Measurements from ENCODE around the gene MAP4K1.
"Not testable (repeated sequence)": the region's sequence is repeated elsewhere in the genome, so short reads cannot be mapped to it uniquely, and the experiment has no call there.

Gene MAP4K1

DNA sequence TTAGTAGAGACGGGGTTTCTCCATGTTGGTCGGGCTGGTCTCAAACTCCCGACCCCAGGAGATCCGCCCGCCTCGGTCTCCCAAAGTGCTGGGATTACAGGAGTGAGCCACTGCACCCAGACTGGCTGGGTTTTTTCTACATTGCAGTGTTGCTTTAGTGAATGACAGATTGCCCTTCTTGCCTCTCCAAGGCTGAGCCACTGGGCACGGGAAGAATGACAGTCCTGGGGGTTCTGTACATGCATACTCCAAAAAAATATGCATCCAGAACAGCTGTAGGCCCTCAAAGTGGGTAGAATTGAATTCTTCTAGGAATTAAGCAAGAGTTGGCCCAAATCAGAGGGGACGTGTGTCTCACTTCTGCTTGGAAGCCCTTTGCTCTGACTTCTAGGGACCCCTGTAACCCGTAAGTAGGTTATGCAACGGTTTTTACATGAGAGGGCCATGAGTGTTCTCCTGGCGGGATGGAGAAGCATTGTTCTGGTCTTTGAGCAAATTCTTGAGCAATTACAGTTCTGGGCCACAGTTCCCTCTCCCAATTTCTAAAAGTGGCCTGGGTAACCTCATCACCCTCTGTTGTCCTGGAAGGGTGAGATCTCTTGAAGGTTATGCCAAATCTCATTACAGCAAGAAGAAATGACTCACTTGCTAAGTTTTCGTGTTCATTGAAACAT is 33.3 kb upstream of the MAP4K1 start:
- peak; percentile 83 for DNase-seq (ENCODE audit: low read depth)

DNA sequence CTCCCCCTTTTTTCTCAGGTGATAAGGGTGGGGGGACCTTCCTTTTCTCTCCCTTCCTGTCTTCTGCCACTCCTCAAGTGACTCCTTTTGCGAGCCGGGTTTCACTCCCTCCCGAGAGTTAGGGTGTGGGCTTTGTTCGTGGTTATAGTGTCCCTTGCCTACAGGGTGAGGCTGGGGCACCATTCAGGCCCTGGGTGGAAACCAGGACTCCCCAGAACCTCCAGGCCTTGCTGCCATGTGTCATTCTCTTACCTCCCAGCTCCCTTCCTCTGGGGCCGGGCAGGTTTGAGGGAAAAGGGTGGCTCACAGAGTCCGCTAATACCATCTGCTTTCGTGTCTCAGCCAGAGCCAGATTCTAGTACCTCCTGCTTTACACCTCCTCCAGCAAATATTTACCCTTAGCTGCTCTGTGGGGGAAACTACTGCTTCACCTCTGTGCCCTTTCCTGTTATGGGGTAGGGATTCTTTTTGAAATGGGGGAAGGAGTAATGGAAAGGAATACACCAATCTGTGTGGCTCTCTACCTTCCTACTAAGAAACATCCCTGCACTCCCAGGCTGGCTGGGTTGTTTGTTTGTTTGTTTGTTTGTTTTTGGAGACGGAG is 32.5 kb upstream of the MAP4K1 start:
- no peak for DNase-seq (ENCODE audit: low read depth)

DNA sequence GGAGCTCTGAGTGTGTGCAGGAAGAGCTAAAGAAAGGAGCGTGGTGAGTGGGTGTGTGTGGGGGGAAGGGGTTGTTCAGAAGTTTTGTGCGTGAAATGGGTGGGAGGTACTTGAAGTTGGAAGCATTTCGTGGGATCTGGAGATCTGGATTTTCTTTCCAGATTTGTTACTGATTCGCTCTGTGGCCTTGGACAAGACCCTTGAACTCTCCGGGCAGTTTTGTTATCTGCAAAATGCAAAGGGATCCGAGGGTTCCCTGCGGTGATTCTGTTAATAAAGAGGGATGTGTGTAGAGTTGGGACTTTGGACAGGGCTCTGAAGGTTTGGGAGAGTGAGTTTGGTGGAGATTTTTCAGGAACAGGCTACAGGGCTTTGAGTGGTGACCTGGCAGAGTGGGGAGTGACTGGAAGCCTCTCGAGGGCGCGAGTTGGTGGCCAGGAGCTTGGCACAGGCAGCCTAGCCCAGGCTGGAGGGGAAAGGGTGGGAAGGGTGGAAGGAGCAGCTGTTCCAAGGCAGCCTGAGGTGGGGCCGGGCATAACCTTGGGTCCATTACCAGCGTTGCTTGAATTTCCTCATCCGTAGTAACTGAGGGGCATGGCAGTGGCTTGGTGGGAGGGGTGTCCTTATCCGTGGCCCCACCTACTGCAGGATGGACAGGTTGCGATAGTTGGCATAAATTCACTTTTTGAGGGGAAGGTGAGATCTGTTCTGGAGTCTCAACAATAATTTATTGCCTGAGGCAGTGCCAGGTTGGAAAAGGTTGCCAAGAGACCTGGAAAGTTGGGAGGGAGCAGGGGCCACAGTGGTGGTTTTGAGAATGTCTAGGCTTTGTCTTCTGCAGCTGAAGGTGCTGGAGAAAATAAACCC is 31.8 kb upstream of the MAP4K1 start:
- DNase-seq (ENCODE audit: low read depth) = no peak

DNA sequence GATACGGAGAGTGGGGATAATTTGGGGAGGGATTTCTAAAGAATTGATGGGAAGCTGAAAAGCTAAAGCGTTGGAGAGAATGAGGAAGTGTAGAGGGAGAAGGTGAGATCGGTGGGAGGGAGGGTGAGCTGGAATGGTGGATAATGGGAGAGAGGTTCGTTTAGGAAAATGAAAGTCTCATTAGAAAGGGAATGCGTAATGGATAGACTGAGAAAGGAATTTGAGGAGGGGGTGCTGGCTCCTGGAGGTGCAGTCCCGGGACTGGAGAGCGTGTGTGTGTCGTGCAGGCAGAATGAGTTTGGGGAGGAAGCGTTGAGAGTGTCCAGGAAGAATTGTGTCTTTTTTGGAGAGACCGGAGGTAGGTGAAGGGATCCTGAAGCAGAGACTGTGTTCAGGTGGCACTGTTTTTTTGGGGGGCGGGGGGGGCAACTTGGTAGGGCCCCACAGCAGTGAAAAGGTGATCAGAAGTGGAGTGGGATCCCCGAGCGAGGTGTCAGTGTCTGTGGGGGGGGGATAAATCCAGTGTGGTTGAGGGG is 31.1 kb upstream of the MAP4K1 start:
- no peak for DNase-seq (ENCODE audit: low read depth)

DNA sequence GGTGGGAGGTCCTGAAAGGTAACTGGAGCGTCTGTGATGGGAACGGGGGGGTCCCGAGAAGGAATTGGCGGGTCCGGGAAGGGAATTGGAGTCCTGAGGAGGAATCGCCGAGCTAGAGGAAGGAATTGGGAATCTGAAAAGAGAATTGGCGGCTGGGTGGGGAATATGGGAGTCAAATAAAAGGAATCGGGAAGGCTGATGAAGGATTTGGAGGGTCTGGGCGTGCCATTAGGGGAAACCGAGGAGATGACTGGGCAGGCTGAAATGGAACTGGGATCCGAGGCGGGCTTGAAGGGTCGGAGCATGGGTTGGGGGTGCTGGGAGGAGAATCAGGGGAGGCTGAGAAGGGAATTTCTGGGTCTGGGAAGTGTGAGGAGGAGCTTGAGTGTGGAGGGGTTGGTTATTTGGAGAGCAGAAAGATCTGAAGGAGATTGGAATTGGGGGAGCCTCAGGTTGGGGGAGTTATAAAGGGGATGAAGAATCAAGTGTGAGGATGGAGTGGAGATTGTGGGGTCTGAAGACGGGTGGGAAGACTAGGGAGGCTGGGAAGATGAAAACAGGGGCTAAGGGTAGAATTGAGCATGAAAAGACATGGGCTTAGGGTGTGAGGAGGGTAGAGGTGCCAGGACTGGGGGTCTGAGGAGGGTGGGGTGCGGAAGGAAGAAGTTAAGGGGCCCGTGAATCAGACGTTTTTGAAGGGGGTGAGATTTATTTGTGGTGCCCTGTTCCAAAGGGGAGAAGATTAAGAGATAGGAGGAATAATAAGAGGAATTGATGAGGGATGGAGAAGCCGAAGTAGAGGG is 30.4 kb upstream of the MAP4K1 start:
- DNase-seq (ENCODE audit: low read depth) = no peak

DNA sequence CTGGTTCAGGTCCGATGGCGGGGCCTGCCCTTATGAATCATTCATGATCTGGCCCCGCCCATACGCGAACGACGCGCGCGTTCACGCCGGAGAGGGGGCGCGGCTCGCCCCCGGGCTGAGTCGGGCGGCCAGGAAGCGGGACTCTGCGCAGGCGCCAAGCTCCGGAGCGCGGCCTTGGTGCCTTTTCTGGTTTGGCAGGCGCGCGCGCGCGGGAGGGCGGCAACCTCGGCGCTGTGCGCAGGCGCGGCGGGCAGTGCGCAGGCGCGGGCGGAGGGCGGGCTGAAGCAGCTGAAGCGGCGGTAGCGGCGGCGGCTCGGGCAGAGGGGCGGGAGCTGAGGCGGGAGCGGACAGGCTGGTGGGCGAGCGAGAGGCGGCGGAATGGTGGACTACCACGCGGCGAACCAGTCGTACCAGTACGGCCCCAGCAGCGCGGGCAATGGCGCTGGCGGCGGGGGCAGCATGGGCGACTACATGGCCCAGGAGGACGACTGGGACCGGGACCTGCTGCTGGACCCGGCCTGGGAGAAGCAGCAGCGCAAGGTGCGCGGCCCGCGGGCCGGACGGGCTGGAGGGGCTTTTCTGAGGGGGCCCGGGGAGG is 29.7 kb upstream of the MAP4K1 start, which contains the start of gene ACTN4:
Gene ACTN4, plus strand, starts transcription at position 282 of the 598 bp plus-strand sequence. Its CDS starts 97 bp downstream, at position 379.
- DNase-seq (ENCODE audit: low read depth) = peak; percentile 90

DNA sequence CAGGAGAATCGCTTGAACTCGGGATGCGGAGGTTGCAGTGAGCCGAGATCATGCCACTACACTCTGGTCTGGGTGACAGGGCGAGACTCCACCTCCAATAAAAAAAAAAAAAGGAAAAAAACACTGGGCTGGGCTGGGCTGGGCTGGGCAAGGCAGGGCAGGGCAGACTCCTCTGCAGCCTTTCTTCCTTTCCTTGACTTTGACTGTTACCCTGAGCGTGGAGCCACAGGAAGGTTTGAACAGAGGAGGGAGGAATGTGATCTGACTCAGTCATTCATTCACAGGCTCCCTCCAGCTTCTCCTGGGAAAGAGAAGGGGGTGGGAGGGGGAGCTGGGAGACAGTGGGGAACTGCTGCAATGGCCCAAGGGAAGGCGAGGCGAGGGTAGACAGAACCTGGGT is 27.0 kb upstream of the MAP4K1 start:
- no peak for DNase-seq (ENCODE audit: low read depth)

DNA sequence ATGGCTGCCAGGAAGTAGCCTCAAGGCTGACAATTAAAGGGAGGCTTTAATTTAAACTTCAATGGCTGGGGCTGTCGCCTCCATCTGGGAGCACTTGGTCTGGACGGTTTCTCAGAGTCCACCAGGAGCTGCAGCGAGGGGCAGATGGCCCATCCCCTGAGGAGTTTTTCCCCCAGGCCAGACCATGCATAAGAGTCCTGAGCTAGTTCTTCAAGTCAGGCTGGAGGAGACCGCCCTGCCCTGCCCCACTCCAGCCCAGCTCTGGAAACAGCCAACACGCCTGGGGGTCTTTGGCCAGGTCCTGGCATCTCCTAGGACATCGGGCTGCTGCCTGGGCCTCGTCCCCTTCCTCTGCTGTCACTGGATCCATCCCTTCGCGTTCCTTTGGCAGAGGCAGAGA is 24.4 kb upstream of the MAP4K1 start:
- DNase-seq (ENCODE audit: low read depth) = no peak

DNA sequence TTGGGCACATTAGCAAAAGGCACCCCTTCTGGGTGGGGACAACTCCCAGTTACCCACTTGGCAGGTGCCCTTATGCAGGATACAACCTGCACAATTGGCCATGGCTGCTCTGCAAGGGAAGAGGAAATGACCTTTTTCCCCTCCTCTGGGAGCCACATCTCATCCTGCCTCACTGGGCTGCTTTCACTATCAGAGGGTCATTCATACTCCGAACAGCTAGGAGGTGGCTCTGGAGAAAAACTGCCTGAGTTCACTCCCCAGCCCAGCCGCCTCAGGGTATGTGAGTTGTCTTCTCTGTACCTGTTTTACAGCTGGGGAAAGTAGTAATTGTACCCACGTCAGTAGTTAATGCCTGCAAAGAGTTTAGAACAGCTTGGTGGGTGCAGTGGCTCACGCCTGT is 22.6 kb upstream of the MAP4K1 start:
- no peak for DNase-seq (ENCODE audit: low read depth)

DNA sequence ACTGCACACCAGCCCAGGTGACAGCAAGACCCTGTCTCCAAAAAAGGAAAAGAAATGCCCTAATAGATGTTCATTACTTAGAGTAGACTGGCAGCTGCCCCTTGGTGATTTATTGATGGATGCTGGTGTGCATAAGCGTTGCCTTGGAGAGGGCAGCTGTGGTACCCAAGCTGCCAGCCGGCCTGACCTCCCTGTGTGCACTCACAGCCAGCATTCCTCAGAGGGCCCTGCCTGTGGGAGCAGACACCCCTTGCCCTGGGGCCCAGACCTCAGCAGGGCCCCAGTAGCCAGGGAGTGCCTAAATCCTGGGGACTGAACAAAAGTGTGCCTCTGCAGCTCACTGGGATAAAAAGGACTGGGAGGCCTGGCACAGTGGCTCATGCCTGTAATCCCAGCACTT is 21.9 kb upstream of the MAP4K1 start:
- no peak for DNase-seq (ENCODE audit: low read depth)

DNA sequence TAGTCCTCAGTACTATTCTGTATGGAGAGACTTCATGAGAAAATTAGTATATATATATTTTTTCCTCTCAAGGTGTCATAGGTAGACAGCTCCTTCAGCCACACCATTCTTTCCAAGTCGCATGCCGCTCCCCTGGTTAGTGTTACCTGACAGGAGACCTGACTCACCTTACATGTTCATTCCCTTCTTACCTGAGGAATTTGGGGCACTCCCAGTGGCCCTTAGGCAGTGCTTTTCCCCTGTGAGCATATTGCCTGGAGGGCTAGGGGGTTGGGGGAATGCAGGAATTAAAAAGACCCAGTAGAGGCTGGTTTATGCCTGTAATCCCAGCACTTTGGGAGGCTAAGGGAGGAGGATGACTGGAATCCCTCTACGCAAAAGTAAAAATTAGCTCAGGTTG is 20.7 kb upstream of the MAP4K1 start:
- DNase-seq (ENCODE audit: low read depth) = no peak

DNA sequence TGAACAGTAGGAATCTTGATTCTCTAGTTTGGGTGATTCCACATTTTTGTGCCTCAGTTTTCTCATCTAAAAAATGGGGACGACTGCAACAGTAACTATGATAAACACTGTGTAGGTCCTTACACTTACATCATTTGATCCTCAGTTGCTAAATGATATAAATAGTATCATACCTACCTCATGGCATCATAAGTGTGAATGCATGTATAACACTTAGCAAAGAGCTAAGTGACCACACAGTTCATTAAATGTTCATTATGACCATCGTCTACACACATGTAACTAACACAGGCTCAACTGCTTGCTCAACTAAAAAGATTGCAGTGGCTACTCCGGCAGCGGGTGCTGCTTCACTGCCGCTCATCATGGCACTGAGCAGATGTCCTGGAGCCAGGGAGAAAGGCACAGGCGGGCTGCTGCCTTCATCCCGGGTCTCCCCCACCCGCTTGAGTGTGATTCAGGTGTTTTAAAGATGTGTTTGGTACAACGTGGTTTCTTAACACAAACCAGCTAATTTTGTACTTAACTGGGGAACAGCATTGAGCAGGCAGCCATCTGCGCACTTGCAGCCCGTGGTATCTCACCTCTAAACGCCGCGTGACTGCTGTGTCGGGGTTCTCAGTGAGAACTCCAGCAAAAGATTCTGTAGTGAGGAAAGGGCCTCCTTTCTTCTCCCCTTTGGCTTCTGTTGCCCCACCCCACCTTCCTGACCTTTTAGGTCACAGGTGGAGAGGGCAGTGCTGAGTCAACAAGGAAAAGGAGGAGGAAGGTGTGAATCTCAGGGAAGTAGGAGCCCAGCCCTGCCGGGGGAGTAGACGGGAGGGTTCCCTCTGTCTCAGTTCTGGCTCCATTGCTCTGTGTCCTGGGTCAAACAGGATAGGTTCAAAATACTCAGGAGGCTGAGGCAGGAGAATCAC is 18.0 kb upstream of the MAP4K1 start:
- DNase-seq (ENCODE audit: low read depth) = no peak

DNA sequence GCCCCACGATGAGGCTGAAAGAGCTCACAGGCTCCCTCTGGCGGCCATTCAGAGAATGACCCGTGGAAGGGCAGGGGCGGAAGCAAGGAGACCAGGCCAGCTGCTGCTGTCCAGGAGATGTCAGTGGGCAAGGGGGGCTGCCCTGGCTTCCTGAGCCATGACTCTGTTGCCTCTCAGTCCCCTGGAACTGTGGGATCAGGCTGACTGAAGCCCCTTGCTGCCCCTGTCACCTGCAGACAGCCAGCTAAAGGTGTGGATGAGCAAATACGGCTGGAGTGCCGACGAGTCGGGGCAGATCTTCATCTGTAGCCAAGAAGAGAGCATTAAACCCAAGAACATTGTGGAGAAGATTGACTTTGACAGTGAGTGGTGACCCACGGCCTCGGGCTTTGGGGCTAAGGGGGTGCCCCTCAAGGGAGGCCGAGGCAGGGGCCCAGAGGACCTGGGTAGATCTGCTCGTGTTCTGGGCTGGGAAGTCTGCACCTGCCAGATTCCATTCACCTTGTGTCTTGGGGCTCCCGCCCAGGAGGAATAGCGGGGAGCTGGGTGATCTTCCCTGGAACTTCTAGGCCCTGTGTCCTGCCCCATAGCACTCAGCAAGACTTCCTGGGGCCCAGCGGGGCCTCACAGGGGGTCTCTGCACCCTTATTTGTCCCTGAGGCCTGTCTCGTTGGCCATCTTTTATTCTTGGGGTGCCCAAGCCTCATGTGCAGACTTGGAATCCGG is 17.2 kb upstream of the MAP4K1 start:
- no peak for DNase-seq (ENCODE audit: low read depth)

DNA sequence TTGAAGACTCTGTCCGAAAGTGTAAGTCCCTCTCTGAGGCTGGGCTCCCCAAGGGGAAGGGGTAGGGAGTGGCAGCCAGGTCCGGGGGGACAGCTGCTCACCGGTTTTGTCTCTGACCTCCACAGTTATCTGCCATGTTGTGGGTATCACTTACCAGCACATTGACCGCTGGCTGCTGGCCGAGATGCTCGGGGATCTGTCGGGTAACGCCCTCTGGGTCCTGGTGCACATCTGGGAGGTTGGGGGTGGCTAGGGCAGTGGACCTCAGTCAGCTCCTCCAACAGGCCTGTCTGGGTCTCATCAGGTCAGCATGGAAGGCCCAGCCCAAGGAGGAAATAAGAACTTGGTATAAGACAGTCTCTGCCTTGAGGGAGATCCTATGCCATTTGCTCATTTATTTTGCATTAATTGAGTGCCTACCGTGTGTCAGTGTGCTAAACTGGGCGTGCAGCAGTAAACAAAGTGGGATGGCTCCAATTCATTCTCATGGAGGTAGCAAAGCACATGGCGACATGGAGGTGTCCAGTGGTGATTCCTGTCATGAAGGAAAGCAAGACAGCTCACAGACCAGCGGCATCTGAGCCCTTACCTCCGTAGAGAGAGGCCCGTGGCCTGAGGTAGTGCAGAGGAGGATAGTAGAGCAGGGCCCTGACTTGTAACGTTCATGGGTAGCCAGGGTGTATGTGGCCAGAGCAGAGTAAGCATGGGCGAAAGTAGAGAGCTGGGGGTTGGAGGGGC is 14.9 kb upstream of the MAP4K1 start:
- no peak for DNase-seq (ENCODE audit: low read depth)

DNA sequence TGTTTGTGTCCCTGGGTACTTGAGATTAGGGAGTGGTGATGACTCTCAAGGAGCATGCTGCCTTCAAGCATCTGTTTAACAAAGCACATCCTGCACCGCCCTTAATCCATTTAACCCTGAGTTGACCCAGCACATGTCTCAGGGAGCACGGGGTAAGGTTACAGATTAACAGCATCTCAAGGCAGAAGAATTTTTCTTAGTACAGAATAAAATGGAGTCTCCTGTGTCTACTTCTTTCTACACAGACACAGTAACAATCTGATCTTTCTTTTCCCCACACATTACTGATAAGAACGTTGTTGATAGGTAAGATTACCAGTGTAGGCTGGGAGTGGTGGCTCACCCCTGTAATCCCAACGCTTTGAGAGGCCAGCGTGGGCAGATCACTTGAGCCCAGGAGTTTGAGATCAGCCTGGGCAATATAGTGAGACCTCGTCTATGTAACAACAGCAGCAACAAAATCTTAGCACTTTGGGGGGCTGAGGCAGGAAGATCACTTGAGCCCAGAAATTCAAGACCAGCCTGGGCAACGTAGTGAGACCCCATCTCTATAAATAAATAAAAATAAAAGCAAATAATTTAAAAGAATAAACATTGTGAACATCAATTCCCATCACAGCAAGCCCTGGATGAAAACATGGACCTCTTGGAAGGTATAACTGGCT is 14.2 kb upstream of the MAP4K1 start:
- DNase-seq (ENCODE audit: low read depth) = not testable (repeated sequence)

DNA sequence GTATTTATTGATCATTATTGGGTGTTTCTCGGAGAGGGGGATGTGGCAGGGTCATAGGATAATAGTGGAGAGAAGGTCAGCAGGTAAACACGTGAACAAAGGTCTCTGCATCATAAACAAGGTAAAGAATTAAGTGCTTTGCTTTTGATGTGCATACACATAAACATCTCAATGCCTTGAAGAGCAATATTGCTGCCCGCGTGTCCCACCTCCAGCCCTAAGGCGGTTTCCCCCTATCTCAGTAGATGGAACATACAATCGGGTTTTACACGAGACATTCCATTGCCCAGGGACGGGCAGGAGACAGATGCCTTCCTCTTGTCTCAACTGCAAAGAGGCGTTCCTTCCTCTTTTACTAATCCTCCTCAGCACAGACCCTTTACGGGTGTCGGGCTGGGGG is 13.5 kb upstream of the MAP4K1 start:
- not testable (repeated sequence) for DNase-seq (ENCODE audit: low read depth)

DNA sequence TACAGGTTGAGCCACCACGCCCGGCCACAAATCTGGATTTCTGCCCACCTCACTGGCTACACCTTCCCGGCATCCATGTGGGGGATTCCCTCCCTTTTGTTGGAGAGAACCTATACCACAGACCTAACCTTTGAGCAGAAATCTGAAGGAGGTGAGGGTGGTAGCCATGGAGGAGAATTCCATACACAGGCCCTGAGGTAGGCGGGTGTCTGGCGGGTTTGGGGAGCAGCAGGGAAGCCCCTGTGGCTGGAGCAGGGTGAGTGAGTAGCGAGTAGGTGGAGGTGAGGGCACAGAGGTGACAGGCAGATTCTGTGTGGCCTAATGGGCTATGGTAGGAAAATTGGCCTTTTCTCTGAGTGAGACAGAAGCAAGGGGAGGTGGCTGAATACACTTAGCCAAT is 11.8 kb upstream of the MAP4K1 start:
- no peak for DNase-seq (ENCODE audit: low read depth)

DNA sequence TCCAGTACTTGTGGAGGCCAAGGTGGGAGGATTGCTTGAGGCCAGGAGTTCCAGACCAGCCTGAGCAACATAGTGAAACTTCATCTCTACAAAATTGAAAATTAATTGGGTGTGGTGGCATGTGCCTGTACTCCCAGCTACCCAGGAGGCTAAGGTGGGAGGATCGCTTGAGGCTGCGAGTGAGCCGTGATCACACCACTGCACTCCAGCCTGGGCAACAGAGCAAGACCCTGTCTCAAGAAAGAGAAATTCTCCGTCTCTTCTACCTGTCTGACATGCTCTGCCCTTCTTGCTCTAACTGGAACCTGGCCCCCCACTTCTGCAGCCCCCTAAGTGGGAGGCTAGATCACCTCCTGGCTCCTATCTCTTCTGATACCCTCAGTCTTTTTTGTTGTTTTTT is 8.6 kb upstream of the MAP4K1 start:
- DNase-seq (ENCODE audit: low read depth) = no peak

DNA sequence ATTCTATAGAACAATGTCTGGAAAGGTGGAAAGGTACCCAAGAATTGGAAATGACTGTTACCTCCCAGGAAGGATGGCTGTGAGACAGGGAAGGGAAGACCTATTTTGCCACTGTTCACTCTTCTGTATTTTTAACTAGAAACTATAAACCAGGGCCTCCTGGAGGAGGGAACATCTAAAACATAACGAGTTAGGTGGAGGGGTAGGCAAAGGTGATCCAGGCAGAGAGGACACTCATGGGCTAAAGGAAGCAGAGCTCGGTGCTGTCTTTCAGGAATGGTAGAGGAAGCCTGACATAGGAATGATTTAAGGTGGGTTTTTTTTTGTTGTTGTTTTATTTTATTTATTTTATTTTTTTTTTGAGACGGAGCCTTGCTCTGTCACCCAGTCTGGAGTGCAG is 7.1 kb upstream of the MAP4K1 start:
- DNase-seq (ENCODE audit: low read depth) = no peak

Measured in fibroblast of the conjunctiva (primary cell).